ENCODE results near the gene GALR1.
"Not testable (repeated sequence)": the region's sequence is repeated elsewhere in the genome, so short reads cannot be mapped to it uniquely, and the experiment has no call there.

The GALR1 gene, protein sequence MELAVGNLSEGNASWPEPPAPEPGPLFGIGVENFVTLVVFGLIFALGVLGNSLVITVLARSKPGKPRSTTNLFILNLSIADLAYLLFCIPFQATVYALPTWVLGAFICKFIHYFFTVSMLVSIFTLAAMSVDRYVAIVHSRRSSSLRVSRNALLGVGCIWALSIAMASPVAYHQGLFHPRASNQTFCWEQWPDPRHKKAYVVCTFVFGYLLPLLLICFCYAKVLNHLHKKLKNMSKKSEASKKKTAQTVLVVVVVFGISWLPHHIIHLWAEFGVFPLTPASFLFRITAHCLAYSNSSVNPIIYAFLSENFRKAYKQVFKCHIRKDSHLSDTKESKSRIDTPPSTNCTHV

DNA sequence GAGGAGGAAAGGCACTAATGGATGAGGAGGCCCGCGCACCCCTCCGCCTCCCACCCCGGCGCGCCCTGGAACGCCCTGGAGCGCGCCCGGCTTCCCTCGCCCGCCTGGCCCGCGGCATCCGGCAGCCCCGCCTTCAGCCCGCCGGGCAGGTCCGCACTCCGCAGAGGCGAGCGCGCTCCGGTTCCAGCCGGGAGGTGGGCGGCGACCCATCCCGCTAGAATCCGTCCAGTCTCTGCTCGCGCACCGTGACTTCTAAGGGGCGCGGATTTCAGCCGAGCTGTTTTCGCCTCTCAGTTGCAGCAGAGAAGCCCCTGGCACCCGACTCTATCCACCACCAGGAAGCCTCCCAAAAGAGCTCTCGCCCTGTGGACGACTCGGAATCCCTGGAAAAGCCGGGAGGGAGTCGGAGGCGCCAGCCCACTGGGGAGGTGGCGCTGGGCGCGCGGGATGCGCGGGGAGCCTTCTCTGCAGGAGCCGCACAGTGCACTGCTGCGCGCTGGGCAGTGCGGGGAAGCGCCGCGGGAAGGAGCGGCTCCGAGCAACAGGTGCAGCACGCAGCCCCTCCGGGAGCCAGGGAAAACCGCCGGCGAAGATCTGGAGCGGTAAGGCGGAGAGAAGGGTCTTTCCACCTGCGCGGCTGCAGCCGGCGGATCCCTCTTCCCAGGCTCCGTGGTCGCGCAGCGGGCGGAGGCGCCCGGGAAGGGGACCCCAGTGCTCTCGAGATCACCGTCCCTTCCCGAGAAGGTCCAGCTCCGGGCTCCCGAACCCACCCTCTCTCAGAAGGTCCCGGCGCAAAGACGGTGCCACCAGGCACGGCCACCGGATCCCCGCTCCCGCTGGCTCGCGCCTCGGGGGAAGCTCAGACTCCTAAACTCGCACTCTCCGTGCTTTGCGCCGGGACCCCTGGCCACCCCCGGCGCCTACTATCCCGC lies at the start of gene GALR1:
TSS of gene GALR1 (plus strand) at position 280 of the 932 bp plus-strand sequence. CDS start 701 bp downstream, outside the sequence.
- no peak for DNase-seq

DNA sequence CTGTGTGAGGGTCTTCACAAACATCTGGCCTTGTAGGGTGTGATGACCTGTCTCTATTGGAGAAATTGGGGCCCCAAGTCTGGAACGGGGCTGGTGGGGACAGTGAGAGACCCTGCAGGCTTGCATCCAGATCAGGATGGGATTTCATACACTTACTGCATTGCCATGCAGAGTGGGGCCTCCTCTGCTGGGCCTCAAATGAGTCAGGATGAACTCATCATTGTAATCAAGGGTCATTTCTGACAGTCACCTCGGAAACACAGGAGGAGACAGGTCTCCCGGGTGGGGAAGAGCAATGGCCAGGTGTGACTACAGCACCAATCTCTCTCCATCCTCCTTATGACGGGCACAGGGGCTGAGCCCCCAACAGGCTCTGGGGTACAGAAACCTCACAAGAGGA lies 48.1 kb upstream of the GALR1 start:
- DNase-seq: no peak

DNA sequence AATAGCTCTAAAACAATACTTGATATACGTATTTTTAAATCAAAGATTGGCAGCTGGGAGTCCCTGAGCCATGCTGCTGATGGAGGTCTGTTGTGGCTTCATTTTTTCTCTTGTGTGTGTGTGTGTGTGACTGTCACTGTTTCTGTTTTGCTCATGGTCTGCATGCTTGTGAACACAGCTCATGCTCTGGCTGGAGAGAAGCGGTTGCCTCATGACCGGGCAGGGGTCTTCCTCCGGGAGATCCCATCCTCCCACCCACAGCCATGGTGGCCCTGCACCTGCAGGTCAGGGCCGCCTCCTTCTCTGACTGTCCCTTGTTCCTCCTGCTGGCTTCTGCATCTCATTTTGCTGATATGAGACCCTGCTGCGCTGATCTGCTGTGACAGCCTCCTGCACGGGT lies 47.3 kb upstream of the GALR1 start:
- no peak for DNase-seq

DNA sequence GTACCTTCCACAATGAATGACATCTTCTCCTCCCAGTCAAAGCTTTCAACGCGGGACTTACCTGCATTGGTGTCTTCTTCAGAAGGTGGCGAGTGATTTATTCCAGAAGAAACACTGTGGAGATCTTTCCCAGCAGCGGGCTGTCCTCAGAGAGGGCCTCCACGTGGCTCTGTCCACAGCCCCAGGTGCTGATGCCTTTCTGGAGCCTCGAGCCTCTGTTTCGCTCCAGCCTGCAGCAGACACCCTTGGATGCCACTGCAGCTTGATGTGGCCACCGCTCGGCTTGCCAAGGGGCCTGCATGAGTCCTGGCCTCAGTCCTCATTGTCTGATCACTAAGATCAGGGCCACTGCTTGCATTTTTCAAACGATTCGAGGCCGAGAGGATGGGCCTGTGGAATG lies 46.6 kb upstream of the GALR1 start:
- DNase-seq: no peak

DNA sequence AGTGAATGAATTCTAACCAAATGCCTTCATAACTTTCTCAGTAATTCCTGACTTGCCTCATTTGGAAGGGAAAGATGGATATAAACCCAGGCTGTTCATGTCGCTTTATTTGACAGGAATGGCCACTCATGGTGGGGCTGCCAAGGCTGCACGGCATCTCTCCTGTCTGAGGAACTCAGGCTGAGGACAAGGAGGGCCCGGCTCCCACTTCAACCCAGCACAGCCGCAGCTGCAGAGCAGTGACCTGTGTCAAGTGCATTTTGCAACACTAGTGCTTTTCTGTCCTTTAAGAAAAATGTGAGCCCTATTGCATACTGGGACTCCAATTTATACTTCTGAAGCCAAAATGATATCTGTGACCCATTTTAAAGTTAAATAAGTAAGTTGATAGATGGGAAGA lies 45.8 kb upstream of the GALR1 start:
- DNase-seq: no peak

DNA sequence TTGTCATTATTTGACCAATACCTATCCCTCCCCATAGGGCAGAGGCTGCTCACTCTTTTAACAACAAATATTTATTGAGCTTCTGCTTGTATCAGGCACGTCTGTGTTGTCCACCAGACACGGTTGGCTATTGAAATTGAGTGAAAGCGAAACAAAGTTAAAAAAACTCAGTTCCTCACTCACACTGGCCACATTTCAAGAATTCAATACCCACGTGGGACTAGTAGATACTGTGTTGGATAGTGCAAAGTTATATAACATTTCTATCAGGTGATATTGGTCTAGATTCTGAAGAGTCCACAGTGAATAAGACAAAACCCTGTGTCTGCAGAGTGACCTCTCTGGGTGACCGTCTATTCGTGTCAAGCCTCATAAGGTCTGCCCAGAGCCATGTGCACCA lies 43.9 kb upstream of the GALR1 start:
- no peak for DNase-seq

DNA sequence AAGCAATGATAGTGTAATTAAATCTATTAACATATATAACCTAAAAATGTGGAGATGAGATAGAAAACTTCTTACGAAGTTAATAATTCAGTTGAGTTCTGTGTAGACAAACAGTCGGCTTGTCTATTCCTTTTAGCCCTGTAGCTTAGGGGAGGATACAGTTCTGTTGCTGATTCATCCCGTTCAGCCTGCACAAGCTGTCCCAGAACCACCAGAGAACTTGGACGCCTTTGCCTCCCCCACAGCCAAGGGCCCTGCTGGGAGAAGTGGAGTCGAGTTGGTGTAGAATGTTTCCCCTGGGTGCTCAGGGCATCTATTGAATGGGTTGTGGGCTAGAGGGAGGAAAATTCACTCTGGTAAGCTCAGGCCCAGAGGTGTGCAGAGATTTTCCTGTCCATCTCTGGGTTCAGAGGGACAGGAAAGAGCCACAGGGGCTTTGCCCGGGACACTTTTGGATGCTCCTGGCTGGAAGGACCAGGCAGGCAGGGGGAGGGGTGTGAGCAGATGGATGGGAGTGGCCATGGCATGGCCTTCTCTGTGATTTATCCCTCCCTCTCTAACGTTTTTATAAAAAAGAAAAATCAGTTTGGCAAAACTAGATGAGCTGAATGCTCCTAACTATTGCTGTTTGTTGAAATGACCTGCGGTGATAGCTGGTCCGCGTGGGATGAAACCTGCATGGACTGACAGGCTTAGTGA lies 42.8 kb upstream of the GALR1 start:
- peak; percentile 1 for DNase-seq

DNA sequence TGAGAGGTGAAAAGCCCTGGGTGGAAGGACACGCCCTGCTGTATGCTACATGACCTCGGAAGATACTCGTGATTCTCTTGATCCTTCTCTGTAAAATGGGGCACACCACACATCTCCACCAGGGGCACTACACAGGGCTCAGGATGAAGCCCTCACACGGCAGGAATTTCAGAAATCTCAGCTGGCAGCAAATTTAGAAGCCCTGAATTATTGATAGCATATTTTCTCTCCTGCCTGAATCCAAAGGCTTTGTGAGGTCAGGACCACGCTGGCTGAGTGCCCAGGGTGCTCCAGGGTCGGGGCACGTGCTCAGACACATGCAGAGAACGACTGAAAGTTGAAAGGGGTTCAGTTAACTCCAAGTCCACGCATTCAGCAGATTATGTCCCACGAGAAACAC lies 42.1 kb upstream of the GALR1 start:
- peak; percentile 10 for DNase-seq

DNA sequence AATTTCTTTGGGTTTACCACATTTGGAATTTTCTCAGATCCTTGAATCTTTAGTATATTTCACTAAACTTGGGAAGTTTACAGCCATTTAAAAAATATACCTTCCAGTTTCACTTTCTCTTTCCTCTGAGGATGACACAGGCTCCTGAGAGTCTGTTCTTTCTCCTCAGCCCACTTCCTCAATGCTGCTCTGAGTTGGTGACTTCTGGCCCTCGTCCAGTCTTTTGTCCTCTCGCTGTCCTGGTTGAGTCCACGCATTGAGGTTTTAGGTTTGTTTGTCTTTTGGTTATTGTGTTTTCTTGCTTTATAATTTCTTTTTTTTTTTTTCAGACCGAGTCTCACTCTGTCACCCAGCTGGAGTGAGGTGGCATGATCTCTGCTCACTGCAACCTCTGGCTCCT lies 40.7 kb upstream of the GALR1 start:
- DNase-seq: peak; percentile 34

DNA sequence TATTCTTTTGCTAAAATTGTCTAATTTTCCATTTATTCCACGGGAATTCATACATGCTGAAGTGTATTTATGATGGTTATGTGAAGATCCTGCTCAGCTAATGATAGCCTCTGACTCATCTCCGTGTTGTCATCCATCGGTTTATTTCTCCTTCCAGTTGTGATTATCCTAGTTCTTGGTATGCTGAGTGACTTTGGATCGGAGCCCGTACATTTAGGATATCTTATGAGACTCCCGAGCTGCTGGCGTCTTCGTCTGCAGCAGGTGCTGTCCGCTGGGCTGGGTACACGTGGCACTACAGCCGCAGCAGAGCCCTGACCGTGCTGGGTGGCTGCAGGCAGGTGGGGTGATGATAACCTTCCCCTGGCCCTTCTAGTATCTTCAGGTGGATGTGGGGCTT lies 40.1 kb upstream of the GALR1 start:
- DNase-seq: no peak

DNA sequence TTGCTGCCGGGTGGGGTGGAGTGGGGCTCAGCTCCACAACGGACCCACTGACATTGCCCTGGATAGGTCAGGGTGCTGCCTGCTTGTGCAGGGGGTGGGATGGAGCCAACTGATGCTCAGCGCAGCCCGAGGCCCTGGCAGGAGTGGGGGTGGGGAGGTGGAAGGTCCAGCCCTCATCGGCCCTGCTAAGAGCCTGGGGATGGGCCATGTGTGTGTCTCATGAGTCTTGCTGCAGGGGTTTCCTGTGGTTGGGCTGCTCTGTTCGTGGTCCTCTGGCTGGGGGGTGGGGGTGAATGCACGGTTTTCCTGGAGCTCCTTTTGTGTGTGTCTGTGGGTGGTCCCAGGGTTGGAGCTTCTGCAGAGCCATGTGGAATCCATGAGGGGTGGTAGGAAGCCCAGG lies 39.4 kb upstream of the GALR1 start:
- no peak for DNase-seq

DNA sequence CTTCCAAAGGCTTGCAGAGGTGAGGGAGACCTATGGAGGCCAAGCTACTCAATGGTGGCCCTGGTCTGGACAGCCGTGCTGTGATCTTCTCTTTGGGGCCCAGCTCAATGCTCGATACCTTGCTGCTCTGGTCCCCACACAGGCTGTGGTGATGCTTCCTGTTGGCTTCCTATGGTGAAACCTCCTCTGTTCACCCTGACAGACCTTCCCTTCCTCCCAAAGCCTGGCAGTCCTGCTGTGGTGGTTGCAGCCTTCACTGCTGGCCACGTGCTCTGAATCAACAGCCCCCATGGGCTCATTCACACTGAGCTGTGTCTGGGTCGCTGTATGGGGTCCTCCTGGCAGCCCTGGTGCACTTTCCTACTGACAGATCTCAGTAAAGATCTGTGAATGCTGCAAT lies 31.0 kb upstream of the GALR1 start:
- DNase-seq: no peak

DNA sequence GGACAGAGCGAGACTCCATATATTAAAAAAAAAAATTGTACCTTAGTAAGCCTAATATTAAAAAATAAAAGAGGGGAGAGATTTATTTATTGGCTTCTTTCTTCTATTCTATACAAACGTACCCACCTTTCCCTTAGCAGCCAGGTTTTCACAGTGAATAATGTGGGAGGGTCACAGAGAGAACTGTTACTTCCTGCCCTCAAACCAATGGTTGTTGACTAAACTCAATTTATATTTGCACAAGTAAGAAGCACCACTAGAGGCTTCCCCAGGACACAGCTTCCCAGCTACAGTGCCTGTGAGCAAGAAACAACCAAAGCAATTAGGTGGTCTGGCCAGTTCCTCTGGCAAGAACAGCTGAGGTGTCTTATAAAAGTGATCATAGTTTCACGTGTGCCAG lies 28.9 kb upstream of the GALR1 start:
- no peak for DNase-seq

DNA sequence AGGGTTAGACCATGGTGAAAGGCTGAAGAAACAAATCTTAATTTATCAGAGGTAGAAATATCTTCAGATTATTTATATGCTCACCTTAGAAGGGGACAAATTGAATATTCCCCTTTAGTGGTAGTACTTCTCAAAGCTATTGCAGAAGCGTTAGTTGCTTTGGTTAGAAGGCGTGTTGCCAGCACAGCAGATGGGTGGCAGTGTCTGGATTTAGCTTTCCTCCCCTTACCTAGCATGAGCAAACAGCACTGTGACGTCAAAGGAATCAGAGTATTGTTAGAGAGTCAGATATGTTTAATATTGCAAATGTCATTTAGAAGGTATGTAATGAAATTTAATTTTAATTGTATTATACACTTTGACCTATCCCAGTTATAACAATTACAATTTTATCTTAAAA lies 27.2 kb upstream of the GALR1 start:
- DNase-seq: no peak

DNA sequence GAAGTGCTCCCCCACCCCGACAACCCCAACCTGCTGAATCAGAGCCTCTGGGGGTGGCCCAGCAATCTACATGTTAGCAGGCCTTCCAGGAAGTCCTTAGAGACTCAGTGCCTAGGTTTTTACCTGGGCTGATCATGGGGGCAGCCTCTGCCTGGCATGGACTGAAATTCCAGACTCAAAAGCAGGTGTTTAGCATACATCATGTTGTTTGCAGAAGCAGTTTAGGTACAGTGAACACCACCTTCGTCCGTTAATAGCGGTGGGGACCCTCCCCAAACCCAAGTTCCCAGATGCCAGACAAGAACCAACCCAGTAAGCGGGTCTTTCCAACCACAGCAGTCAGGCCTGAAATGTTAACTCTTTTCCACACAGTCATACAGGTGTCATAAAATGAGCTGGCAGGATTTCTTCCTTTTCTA lies 26.4 kb upstream of the GALR1 start:
- DNase-seq: no peak

DNA sequence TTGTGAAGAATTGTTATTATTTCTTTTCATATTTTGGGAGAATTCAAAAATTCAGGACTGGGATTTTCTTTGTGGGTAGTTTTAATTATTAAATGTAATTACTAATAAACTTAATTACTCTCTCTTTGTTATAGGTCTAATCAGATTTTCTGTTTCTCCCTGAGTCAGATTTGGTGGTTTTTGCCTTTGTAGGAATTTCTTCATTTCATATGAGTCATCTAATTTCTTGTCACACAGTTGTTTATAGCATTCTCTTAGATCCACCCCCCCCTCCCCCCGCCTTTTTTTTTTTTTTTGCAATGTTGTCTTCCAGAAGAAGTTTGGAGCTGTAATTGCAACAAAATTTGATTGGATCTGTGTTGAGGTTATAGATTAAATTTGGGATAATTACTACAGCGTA lies 26.0 kb upstream of the GALR1 start:
- no peak for DNase-seq

DNA sequence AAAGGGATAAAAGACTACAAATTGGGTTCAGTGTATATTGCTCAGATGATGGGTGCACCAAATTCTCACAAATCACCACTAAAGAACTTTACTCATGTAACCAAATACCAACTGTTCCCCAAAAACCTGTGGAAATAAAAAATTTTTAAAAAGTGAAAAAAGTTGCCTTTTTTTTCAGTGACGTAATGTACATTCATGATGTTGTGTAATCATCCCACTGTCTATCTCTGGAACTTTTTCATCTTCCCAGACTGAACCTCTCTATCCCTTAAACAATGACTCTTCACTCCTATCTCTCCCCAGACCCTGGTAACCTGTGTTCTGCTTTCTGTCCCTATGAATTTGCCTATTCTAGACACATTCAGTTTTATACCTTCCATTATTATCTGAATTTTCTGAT lies 19.0 kb upstream of the GALR1 start:
- DNase-seq: no peak

DNA sequence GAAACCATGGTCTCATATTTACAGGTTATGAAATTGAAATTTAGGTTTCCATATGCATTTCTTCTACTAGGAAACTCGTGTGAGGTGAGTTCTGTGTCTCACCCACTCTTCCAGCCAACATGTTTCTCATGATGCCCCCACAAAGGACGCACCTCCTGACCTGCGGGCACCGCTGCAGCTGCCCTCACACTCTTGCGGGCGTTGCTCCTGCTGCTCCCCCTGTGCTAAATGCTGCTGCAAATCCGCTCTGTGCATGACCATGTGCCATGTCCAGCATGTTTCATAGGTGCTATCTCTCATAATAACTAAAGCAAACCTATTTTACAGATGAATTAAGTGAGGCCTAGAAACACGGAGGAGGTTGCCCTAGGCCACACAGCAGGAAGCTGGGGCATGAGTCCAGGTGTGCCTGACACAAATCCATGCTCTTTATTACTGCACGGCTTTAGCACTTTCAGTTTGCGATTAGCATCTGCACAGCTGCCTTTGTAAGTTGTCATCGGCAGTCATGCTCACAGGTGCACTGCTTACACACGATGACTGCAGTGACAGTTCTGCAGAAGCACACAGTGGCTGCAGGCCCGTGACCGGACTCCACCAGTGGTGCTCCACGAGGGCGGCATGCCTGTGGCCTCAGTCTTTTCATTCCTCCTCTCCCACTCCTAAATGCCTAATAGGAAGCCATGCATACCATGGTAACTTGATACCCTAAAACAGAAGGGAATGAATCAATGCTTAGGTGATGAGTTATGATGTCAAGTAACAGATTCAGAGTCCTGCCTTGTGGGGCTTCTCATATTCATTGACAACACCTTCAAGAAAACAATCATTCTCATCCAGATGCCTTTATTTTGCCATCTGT lies 14.9 kb upstream of the GALR1 start:
- no peak for DNase-seq

DNA sequence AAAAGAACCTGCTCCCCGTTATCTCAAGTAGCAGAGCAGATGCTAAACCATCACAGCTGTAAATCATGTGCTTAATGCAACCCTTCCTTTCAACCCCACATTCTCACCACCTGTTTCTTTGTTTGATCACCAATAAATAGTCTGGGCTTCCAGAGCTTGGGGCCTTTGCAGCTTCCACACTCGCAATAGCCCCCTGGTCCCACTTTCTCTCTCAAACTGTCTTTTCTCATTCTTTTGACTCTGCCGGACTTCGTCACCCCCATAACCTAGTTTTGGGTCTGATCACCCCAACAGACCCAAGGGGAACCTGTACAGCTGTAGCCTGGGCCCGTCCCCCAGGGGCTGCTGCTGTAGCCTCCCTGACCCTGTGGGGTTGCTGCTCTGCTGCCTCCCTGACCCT lies 10.4 kb upstream of the GALR1 start:
- not testable (repeated sequence) for DNase-seq

DNA sequence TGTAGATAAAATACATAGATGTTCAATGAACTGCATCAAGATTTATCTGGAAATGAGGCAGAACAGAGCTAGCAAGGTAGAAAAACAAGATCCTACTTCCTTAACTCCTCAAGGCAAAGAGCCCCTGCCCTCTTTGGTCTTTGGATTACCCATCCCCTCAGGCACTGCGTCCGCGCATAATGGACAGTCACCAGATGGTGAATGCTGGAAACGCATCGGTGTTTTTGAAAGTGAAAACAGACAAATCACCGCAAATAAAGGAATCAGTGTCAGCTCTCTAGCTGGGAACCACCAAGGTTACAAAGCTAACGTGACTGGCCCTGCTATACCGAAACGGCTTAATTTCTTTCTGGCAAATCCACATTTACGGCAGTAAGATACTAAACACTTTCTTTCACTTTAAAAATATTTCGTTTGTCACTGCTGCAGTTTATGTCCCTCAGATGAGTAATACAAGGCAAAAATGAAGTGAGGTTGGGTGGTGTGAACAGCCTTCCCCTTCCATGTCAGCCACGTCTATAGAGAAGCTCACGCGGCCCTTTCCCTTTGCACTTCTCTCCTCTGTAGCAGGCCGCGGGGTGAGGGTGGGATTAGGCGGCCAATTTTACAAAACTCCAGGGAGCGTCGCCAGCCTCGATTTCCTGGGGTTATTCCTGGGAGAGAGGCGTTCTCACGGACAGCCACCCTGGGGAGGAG lies 627 bp upstream of the GALR1 start:
- no peak for DNase-seq

DNA sequence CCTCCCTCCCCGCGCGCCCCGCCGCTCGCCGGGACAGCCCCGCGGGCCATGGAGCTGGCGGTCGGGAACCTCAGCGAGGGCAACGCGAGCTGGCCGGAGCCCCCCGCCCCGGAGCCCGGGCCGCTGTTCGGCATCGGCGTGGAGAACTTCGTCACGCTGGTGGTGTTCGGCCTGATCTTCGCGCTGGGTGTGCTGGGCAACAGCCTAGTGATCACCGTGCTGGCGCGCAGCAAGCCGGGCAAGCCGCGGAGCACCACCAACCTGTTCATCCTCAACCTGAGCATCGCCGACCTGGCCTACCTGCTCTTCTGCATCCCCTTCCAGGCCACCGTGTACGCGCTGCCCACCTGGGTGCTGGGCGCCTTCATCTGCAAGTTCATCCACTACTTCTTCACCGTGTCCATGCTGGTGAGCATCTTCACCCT lies 865 bp downstream of the GALR1 start:
- no peak for DNase-seq

Measured in midbrain (tissue), 1 donor.